Keratinocyte (primary cell): ENCODE measurements around the gene SUN3. TPM values are rescaled to one million over a fixed set of nuclear protein-coding genes. Genes with fewer than 3 reads are reported as not detected.

Experiments
- DNase-seq: peaks from one replicate; pipeline ENCODE4 v3.0.0-alpha.2; 2011; ENCODE audit warnings: low read depth, missing footprints, low spot score
- FAIRE-seq: peaks from 2 replicates; lab custom pipeline; 2011; peaks lifted over from hg19 to GRCh38; lab: Jason Lieb, UNC
- H2AFZ ChIP-seq: 2 replicates; pipeline ENCODE4 v1.6.0; 2012; ENCODE audit warnings: low read length, control low read depth, inconsistent platforms; ENCODE audit not compliant: control insufficient read depth
- H3K27ac ChIP-seq: 2 replicates; pipeline ENCODE4 v1.5.1; 2011; ENCODE audit warnings: low read length; ENCODE audit not compliant: control insufficient read depth, insufficient read depth
- H3K27me3 ChIP-seq: 3 replicates; pipeline ENCODE4 v1.6.0; 2011; ENCODE audit warnings: low read length; ENCODE audit not compliant: control insufficient read depth, insufficient read depth; ENCODE audit errors: extremely low read depth
- H3K36me3 ChIP-seq, 2 experiments: 2 replicates in 1 of 2; 3 replicates in 1 of 2; pipeline ENCODE4 v1.5.1; 2011; ENCODE audit warnings: low read length in 2 of 2, mild to moderate bottlenecking in 1 of 2; ENCODE audit not compliant: control insufficient read depth in 2 of 2, insufficient read depth in 2 of 2; ENCODE audit errors: extremely low read depth in 1 of 2
- H3K4me1 ChIP-seq: 3 replicates; pipeline ENCODE4 v1.5.1; 2011; ENCODE audit warnings: low read length; ENCODE audit not compliant: control insufficient read depth, insufficient read depth; ENCODE audit errors: extremely low read depth
- H3K4me2 ChIP-seq: 3 replicates; pipeline ENCODE4 v1.6.0; 2011; ENCODE audit warnings: low read depth, low read length; ENCODE audit not compliant: control insufficient read depth, insufficient read depth; ENCODE audit errors: extremely low read depth
- H3K4me3 ChIP-seq, 3 experiments: fragments of 200-600 bp in 1 of 3; sonication (generic) in 1 of 3; 2 replicates in 2 of 3; 3 replicates in 1 of 3; pipeline ENCODE4 v1.5.1; 2011 to 2016; ENCODE audit warnings: low read length in 3 of 3, mild to moderate bottlenecking in 3 of 3, control low read depth in 2 of 3, inconsistent platforms in 1 of 3, low read depth in 1 of 3, mixed read lengths in 1 of 3, mixed run types in 1 of 3, moderate library complexity in 1 of 3; ENCODE audit not compliant: control insufficient read depth in 2 of 3, insufficient read depth in 2 of 3; ENCODE audit errors: extremely low read depth in 1 of 3
- H3K79me2 ChIP-seq: 2 replicates; pipeline ENCODE4 v1.6.0; 2012; ENCODE audit warnings: low read length; ENCODE audit not compliant: control insufficient read depth, insufficient read depth
- H3K9ac ChIP-seq: 3 replicates; pipeline ENCODE4 v1.6.0; 2011; ENCODE audit warnings: low read length; ENCODE audit not compliant: control insufficient read depth, insufficient read depth; ENCODE audit errors: extremely low read depth
- H3K9me1 ChIP-seq: 3 replicates; pipeline ENCODE4 v1.6.0; 2011; ENCODE audit warnings: low read length; ENCODE audit not compliant: control insufficient read depth, insufficient read depth; ENCODE audit errors: extremely low read depth
- H3K9me3 ChIP-seq: 2 replicates; pipeline ENCODE4 v1.5.1; 2012; ENCODE audit warnings: low read depth, low read length; ENCODE audit not compliant: control insufficient read depth
- H4K20me1 ChIP-seq: 3 replicates; pipeline ENCODE4 v1.6.0; 2011; ENCODE audit warnings: low read length; ENCODE audit not compliant: control insufficient read depth, insufficient read depth; ENCODE audit errors: extremely low read depth
- EZH2 ChIP-seq: IDR thresholded peaks from one replicate; pipeline ENCODE4 v1.6.1; 2012; ENCODE audit warnings: inconsistent platforms, mild to moderate bottlenecking, low read length, moderate library complexity
- dilution Hi-C: fragments of 300-500 bp; cut with MboI; formaldehyde crosslinking; loops from one replicate; pipeline ENCODE4 v1.7.0; 2020; ENCODE audit warnings: low sequenced_read_pairs; ENCODE audit not compliant: extremely low pct_ligation_motif_present
- polyA plus RNA-seq, 5 experiments: library from polyadenylated mRNA; depleted of rRNA in 3 of 5; stranded (reverse) in 3 of 5; stranded (forward) in 1 of 5; unstranded in 1 of 5; fragments of >200 nt; gene quantifications; 1 replicate in 1 of 5; 2 replicates in 3 of 5; 3 replicates in 1 of 5; pipeline versions ENCODE4 v1.2.1 to v1.2.3, GENCODE V29; 2011 to 2012; ENCODE audit warnings: missing spikeins in 2 of 5, low read depth in 1 of 5, low replicate concordance in 1 of 5
- TF ChIP-seq, protein P1 (sequence below), 3 experiments: IDR thresholded peaks in 1 of 3; conservative IDR thresholded peaks in 1 of 3; optimal IDR thresholded peaks in 1 of 3; 2 replicates in 2 of 3; 3 replicates in 1 of 3; pipeline versions ENCODE3 to v1.5.1; 2011; ENCODE audit warnings: low read length in 3 of 3, mild to moderate bottlenecking in 3 of 3, moderate library complexity in 2 of 3, control low read depth in 1 of 3, inconsistent platforms in 1 of 3; ENCODE audit not compliant: insufficient read depth in 2 of 3; ENCODE audit errors: extremely low read depth in 1 of 3

The SUN3 gene
- polyA plus RNA-seq, 1 donor (not counting 4 experiments of a cell fraction or from before 2014, with no cell fraction given), result not detected

DNA sequence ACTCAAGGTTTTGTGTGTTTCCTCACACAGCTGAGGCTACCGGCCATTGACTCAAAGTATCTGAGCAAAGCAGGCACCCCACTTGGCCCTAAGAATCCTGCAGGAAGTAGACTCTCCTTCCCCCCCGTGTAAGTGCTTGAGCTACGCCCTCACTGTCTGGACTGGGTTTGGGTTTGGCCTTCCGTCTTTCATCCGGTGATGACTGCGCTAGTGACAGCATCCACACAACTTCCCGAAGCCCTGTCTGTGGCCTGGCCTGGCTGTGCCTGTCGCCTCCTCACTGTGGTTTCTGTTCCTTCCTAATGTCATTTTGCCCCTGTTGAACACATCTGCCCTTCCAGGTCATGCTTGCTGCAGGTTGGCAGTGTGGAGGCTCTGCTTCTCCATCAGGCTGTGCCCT is 20.9 kb upstream of the SUN3 start:
- Histone ChIP-seq H2AFZ (no peak overlapping the region), H3K27me3 (no peaks in the 10 kb centered on the region), H3K4me1 (peaks cover 8% of the 10 kb centered on the region), H3K9me1 (no peaks in the 10 kb centered on the region), H4K20me1 (no peaks in the 10 kb centered on the region), H3K27ac (no peak overlapping the region), H3K9ac (no peak overlapping the region), H3K4me3 (no peak overlapping the region), H3K9me3 (no peaks in the 10 kb centered on the region), H3K4me2 (no peak overlapping the region), H3K79me2 (no peaks in the 10 kb centered on the region), H3K36me3 (no peaks in the 10 kb centered on the region)
- dilution Hi-C loops, result no loop called here
- TF ChIP-seq, protein P1, sequence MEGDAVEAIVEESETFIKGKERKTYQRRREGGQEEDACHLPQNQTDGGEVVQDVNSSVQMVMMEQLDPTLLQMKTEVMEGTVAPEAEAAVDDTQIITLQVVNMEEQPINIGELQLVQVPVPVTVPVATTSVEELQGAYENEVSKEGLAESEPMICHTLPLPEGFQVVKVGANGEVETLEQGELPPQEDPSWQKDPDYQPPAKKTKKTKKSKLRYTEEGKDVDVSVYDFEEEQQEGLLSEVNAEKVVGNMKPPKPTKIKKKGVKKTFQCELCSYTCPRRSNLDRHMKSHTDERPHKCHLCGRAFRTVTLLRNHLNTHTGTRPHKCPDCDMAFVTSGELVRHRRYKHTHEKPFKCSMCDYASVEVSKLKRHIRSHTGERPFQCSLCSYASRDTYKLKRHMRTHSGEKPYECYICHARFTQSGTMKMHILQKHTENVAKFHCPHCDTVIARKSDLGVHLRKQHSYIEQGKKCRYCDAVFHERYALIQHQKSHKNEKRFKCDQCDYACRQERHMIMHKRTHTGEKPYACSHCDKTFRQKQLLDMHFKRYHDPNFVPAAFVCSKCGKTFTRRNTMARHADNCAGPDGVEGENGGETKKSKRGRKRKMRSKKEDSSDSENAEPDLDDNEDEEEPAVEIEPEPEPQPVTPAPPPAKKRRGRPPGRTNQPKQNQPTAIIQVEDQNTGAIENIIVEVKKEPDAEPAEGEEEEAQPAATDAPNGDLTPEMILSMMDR (optimal IDR thresholded peaks at IDR 0.05 in 1 of 3, IDR thresholded peaks at IDR 0.05 in 1 of 3, conservative IDR thresholded peaks at IDR 0.05 in 1 of 3; ENCODE audit: extremely low read depth in 1 of 3, insufficient read depth in 2 of 3, low read length in 3 of 3), result no peak
- no peak for TF ChIP-seq EZH2
- DNase-seq (no peak), FAIRE-seq (no peak)

DNA sequence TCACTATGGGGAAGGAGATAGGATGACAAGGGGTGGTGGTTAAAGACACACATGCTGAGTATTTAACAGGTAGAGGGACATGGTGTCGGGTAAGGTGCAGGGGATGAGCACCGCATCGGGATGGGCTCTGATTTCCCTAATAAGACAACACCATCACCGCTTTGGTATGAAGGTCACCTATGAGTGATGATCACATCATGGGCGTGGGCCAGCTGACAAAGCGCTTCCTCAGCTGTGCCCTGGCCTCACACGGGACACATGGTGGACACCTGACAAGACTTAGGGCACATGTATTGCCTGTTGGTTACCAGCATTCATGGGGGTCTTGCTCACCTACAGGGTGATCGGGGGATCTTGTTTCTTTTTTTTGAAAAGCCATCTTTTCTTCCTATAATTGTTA is 19.2 kb upstream of the SUN3 start:
- Histone ChIP-seq H3K79me2 (no peaks in the 10 kb centered on the region), H4K20me1 (no peaks in the 10 kb centered on the region), H3K27me3 (no peaks in the 10 kb centered on the region), H3K9ac (no peak overlapping the region), H2AFZ (no peak overlapping the region), H3K9me3 (no peaks in the 10 kb centered on the region), H3K27ac (no peak overlapping the region), H3K4me3 (no peak overlapping the region), H3K4me1 (peaks cover 7% of the 10 kb centered on the region), H3K36me3 (no peaks in the 10 kb centered on the region), H3K9me1 (no peaks in the 10 kb centered on the region), H3K4me2 (no peak overlapping the region)
- dilution Hi-C loops, result no loop called here
- FAIRE-seq (peak; percentile 73), DNase-seq (no peak)
- TF ChIP-seq, protein P1 (optimal IDR thresholded peaks at IDR 0.05 in 1 of 3, IDR thresholded peaks at IDR 0.05 in 1 of 3, conservative IDR thresholded peaks at IDR 0.05 in 1 of 3; ENCODE audit: extremely low read depth in 1 of 3, insufficient read depth in 2 of 3, low read length in 3 of 3), result no peak
- TF ChIP-seq EZH2, result no peak
